Measurements from ENCODE around the gene BCL6.

- TF ChIP-seq CTCF (IDR thresholded peaks at IDR 0.05) (peak; percentile 100), EZH2 (IDR thresholded peaks at IDR 0.05) (peak; percentile 40)
Observed at GRCh38 chr3:187741403-187742350, 3.6 kb downstream of the BCL6 start.
